IMR-90 (cell line): ENCODE results near the gene RPH3AL. TPM values are rescaled to one million over a fixed set of nuclear protein-coding genes. Genes with fewer than 3 reads are reported as not detected.

Experiments used
- ATAC-seq: fragments of 200-7000 bp; cut with Tn5 transposase; 2 replicates; pipeline ENCODE4 v1.9.1; 2020; ENCODE audit warnings: low read depth, mild to moderate bottlenecking, moderate library complexity
- BruUV-seq: library from RNA; stranded (reverse); fragments of 400-500 nt; replicated peaks from 2 replicates; lab custom pipeline; 2021; lab: Mats Ljungman, UMichigan
- CTCF ChIA-PET: fragments of 300-600 bp; formaldehyde crosslinking; extraction: SDS; loops from one replicate; lab custom pipeline; 2021; ENCODE audit warnings: antibody characterized with exemption; lab: Yijun Ruan, JAX
- POLR2A ChIA-PET: fragments of 300-600 bp; sonication (Branson Sonifier 250); formaldehyde crosslinking; loops from one replicate; lab custom pipeline; 2022; ENCODE audit warnings: antibody characterized with exemption; ENCODE audit not compliant: unreplicated experiment; lab: Charles Lee
- DNase-seq: peaks from one replicate; pipeline ENCODE4 v3.0.0; 2013
- H2AFZ ChIP-seq: replicated peaks from 2 replicates; pipeline ENCODE3; 2013; ENCODE audit warnings: low read length, mild to moderate bottlenecking; ENCODE audit not compliant: poor library complexity
- H2AK5ac ChIP-seq: 2 replicates; pipeline ENCODE4 v1.6.1; 2013; ENCODE audit warnings: low read depth, low read length, inconsistent platforms
- H2AK9ac ChIP-seq: replicated peaks from 2 replicates; pipeline ENCODE3; 2013; ENCODE audit warnings: mild to moderate bottlenecking, low read depth, low read length, moderate library complexity; ENCODE audit not compliant: poor library complexity
- H2BK120ac ChIP-seq: 2 replicates; pipeline ENCODE4 v1.6.1; 2013; ENCODE audit warnings: low read depth, low read length, inconsistent platforms
- H2BK15ac ChIP-seq: 3 replicates; pipeline ENCODE4 v1.6.1; 2013; ENCODE audit warnings: low read depth, low read length, inconsistent platforms
- H2BK20ac ChIP-seq: 2 replicates; pipeline ENCODE4 v1.6.1; 2013; ENCODE audit warnings: low read depth, mild to moderate bottlenecking, inconsistent platforms, low read length, moderate library complexity
- H2BK5ac ChIP-seq: 2 replicates; pipeline ENCODE4 v1.6.1; 2013; ENCODE audit warnings: mild to moderate bottlenecking, low read depth, low read length, inconsistent platforms; ENCODE audit not compliant: poor library complexity, severe bottlenecking
- H3K14ac ChIP-seq: replicated peaks from 2 replicates; pipeline ENCODE4 v1.6.1; 2013; ENCODE audit warnings: low read depth, low read length, inconsistent platforms
- H3K18ac ChIP-seq: 2 replicates; pipeline ENCODE4 v1.6.1; 2013; ENCODE audit warnings: low read depth, low read length, control low read depth
- H3K23ac ChIP-seq: 2 replicates; pipeline ENCODE4 v1.6.1; 2013; ENCODE audit warnings: low read depth, low read length, inconsistent platforms
- H3K27ac ChIP-seq: 2 replicates; pipeline ENCODE4 v1.5.1; 2013; ENCODE audit warnings: mild to moderate bottlenecking, control low read depth, low read length; ENCODE audit not compliant: insufficient read depth
- H3K27me3 ChIP-seq: 2 replicates; pipeline ENCODE4 v1.6.1; 2013; ENCODE audit warnings: low read length; ENCODE audit not compliant: control insufficient read depth, insufficient read depth
- H3K36me3 ChIP-seq: 2 replicates; pipeline ENCODE4 v1.6.1; 2013; ENCODE audit warnings: low read length, mixed read lengths; ENCODE audit not compliant: control insufficient read depth, insufficient read depth
- H3K4ac ChIP-seq: 2 replicates; pipeline ENCODE4 v1.6.1; 2013; ENCODE audit warnings: low read depth, low read length, inconsistent platforms
- H3K4me1 ChIP-seq: 2 replicates; pipeline ENCODE4 v1.6.1; 2013; ENCODE audit warnings: low read length, mixed read lengths; ENCODE audit not compliant: control insufficient read depth, insufficient read depth
- H3K4me2 ChIP-seq: 2 replicates; pipeline ENCODE4 v1.6.1; 2013; ENCODE audit warnings: low read depth, mild to moderate bottlenecking, control low read depth, low read length, moderate library complexity
- H3K4me3 ChIP-seq: 2 replicates; pipeline ENCODE4 v1.5.1; 2013; ENCODE audit warnings: low read depth, mild to moderate bottlenecking, control low read depth, low read length, moderate library complexity; ENCODE audit not compliant: insufficient read depth
- H3K56ac ChIP-seq: 2 replicates; pipeline ENCODE4 v1.6.1; 2013; ENCODE audit warnings: low read length, inconsistent platforms; ENCODE audit not compliant: insufficient read depth; ENCODE audit errors: extremely low read depth
- H3K79me1 ChIP-seq, 2 experiments: 2 replicates each; pipeline ENCODE4 v1.6.1; 2013; ENCODE audit warnings: low read length in 2 of 2, inconsistent platforms in 1 of 2, low read depth in 1 of 2
- H3K9ac ChIP-seq: 2 replicates; pipeline ENCODE4 v1.6.1; 2013; ENCODE audit warnings: low read depth, low read length, control low read depth
- H3K9me1 ChIP-seq: 2 replicates; pipeline ENCODE4 v1.6.1; 2013; ENCODE audit warnings: low read length, inconsistent platforms; ENCODE audit not compliant: insufficient read depth
- H3K9me3 ChIP-seq: 2 replicates; pipeline ENCODE4 v1.6.1; 2013; ENCODE audit warnings: low read length; ENCODE audit not compliant: control insufficient read depth, insufficient read depth
- H4K20me1 ChIP-seq: 2 replicates; pipeline ENCODE4 v1.6.1; 2013; ENCODE audit warnings: low read length, inconsistent platforms; ENCODE audit not compliant: insufficient read depth
- H4K5ac ChIP-seq: 2 replicates; pipeline ENCODE4 v1.6.1; 2013; ENCODE audit warnings: mild to moderate bottlenecking, low read depth, low read length, control low read depth
- H4K8ac ChIP-seq, 2 experiments: 2 replicates each; pipeline ENCODE4 v1.6.1; 2013; ENCODE audit warnings: low read depth in 2 of 2, low read length in 2 of 2, control low read depth in 1 of 2, inconsistent platforms in 1 of 2
- H4K91ac ChIP-seq: 2 replicates; pipeline ENCODE4 v1.6.1; 2013; ENCODE audit warnings: low read depth, low read length, inconsistent platforms; ENCODE audit not compliant: insufficient read depth
- CEBPB ChIP-seq: IDR thresholded peaks from 2 replicates; pipeline ENCODE4 v1.6.1; 2012; ENCODE audit warnings: low read depth, low read length, improper control_type of control experiment
- RFX5 ChIP-seq: IDR thresholded peaks from 2 replicates; pipeline ENCODE4 v1.8.0; 2012; ENCODE audit warnings: low read depth, mild to moderate bottlenecking, low read length, moderate library complexity
- WGBS, 2 experiments: methylation state at CpG; one replicate each; pipeline versions ENCODE4 v1.1.5 to v1.1.7; 2013; ENCODE audit warnings: missing lambda C conversion rate in 2 of 2; ENCODE audit not compliant: insufficient read length in 1 of 2; ENCODE audit errors: extremely low coverage in 2 of 2; 5-methylcytosine and 5-hydroxymethylcytosine counted together
- dilution Hi-C: fragments of 300-500 bp; cut with HindIII; formaldehyde crosslinking; loops from one replicate; pipeline ENCODE4 v1.14.3; 2018; ENCODE audit warnings: low sequenced_read_pairs; ENCODE audit not compliant: unreplicated experiment
- in situ Hi-C: fragments of 300-500 bp; cut with MboI; formaldehyde crosslinking; loops from 3 replicates; pipeline ENCODE4 v1.14.3; 2019; ENCODE audit warnings: low sequenced_read_pairs, inconsistent platforms, mixed read lengths
- intact Hi-C: fragments of 100-400 bp; cut with micrococcal nuclease; formaldehyde crosslinking; loops from 2 replicates; pipeline ENCODE4 v1.10.0; 2022
- polyA plus RNA-seq, 3 experiments: library from polyadenylated mRNA; depleted of rRNA; stranded (reverse); fragments of >200 nt; gene quantifications; 2 replicates each; pipeline ENCODE4 v1.2.3, GENCODE V29; 2012; ENCODE audit warnings: low replicate concordance in 1 of 3
- total RNA-seq: library from RNA; depleted of rRNA; stranded (reverse); fragments of >200 nt; gene quantifications from 2 replicates; pipeline ENCODE4 v1.2.3, GENCODE V29; 2012

The RPH3AL gene
- total and polyA plus RNA-seq, 2 of the 4 experiments (the other 2 are of a cell fraction) = 1.8 to 2.5 TPM

DNA sequence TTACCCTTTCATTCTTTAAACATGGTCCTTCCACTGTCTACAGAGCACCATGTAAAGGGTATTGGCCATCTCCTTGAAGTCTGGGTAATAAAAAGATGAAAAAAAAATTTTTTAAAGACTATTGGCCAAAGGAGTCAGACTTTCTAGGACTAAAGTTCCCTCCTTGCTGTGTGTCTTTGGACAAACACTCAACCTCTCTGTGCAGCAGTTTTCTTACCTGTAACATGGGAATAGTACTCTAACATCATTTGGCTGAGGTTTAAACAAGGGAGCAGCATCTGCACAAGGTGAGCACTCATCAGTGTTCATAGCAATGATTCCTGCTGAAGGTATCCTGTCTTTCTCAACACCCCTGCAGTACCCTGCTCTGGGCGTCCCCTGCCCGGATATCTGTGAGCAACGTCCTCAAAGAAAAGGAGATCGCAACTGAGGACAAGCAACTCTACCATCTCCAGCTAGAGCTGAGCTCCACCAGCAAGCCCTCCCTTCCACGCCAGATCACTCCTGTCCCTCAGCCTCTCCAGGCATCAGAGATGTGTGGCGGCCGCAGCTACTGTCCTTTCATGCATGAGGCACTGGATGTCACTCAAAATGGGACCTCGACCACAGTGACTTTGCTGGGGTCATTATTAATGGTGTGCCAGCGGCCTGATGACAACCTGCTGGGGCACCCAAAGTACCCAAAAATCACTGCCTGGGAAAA is 29.5 kb upstream of the RPH3AL start:
- no peak overlapping the region for H4K91ac ChIP-seq
- no peak overlapping the region for H2AK5ac ChIP-seq
- H3K27ac ChIP-seq = no peak overlapping the region
- no peak overlapping the region for H3K4me3 ChIP-seq
- H3K9me1 ChIP-seq = no peaks in the 10 kb centered on the region; the same call in 1 of the 2 replicates
- H4K5ac ChIP-seq = no peak overlapping the region
- H2AK9ac ChIP-seq = no peak overlapping the region
- POLR2A ChIA-PET = no interaction called here
- ATAC-seq (no peak), DNase-seq (no peak)
- H3K4me1 ChIP-seq = peaks cover 11% of the 10 kb centered on the region
- H3K9ac ChIP-seq = no peak overlapping the region
- H3K14ac ChIP-seq = no peak overlapping the region
- H3K9me3 ChIP-seq = no peaks in the 10 kb centered on the region
- no peak overlapping the region for H2BK5ac ChIP-seq
- H2BK20ac ChIP-seq = no peak overlapping the region
- intact Hi-C loops = no loop called here
- peaks cover 17% of the 10 kb centered on the region for H3K27me3 ChIP-seq
- no peaks in the 10 kb centered on the region for H3K79me1 ChIP-seq
- CTCF ChIA-PET = no interaction called here
- dilution Hi-C loops = no loop called here
- H3K4ac ChIP-seq = no peak overlapping the region
- H2BK120ac ChIP-seq = no peak overlapping the region
- no peak overlapping the region for H2AFZ ChIP-seq
- no peak overlapping the region for H3K56ac ChIP-seq
- H3K18ac ChIP-seq = no peak overlapping the region; the same call in 1 of the 2 replicates
- H4K8ac ChIP-seq = no peak overlapping the region
- no peak overlapping the region for H3K23ac ChIP-seq
- H3K36me3 ChIP-seq = no peaks in the 10 kb centered on the region
- no peak overlapping the region for H2BK15ac ChIP-seq
- H4K20me1 ChIP-seq = no peaks in the 10 kb centered on the region
- BruUV-seq = no TSS peak
- no peak for TF ChIP-seq CEBPB
- TF ChIP-seq RFX5 = no peak
- in situ Hi-C loops = no loop called here
- H3K4me2 ChIP-seq = peak overlapping the region; percentile 38; the same call in 1 of the 2 replicates
- WGBS, 2 experiments = 47% methylated on average over 4 of the region's 9 CpGs; no CpG with 5 or more reads in 1 of the 2 experiments
